SK-N-SH treated with all-trans-retinoic acid at 6 μM for 48 hours (cell line): ENCODE data around the gene SERPINC1.

ENCODE experiments used
- ATAC-seq: fragments of 200-7000 bp; cut with Tn5 transposase; 3 replicates; pipeline ENCODE4 v1.9.1; 2020; ENCODE audit warnings: mild to moderate bottlenecking, moderate library complexity
- ARNTL ChIP-seq: fragments of 450-650 bp; formaldehyde crosslinking; IDR thresholded peaks from 2 replicates; pipeline ENCODE4 v1.5.0; 2020; ENCODE audit warnings: low read depth, mild to moderate bottlenecking, moderate library complexity, borderline replicate concordance
- BACH2 ChIP-seq: fragments of 250-450 bp; sonication (Bioruptor Pico); IDR thresholded peaks from 2 replicates; pipeline ENCODE4 v1.9.0; 2021; ENCODE audit warnings: mild to moderate bottlenecking, borderline replicate concordance
- CREB5 ChIP-seq: fragments of 250-450 bp; sonication (Bioruptor Pico); IDR thresholded peaks from 2 replicates; pipeline ENCODE4 v1.5.1; 2020; ENCODE audit warnings: low read depth, mild to moderate bottlenecking, moderate library complexity
- CSDC2 ChIP-seq: fragments of 250-450 bp; sonication (Bioruptor Pico); IDR thresholded peaks from 2 replicates; pipeline ENCODE4 v1.5.0; 2020; ENCODE audit warnings: mild to moderate bottlenecking, moderate library complexity
- CSRNP3 ChIP-seq: fragments of 250-450 bp; sonication (Bioruptor Pico); IDR thresholded peaks from 2 replicates; pipeline ENCODE4 v1.5.1; 2021; ENCODE audit warnings: mild to moderate bottlenecking, moderate library complexity
- ESRRG ChIP-seq: fragments of 250-450 bp; sonication (Bioruptor Pico); IDR thresholded peaks from 2 replicates; pipeline ENCODE4 v1.6.1; 2021; ENCODE audit warnings: mild to moderate bottlenecking
- GLIS3 ChIP-seq: fragments of 250-450 bp; sonication (Bioruptor Pico); IDR thresholded peaks from 2 replicates; pipeline ENCODE4 v1.5.0; 2020; ENCODE audit warnings: mild to moderate bottlenecking, moderate library complexity
- ISL1 ChIP-seq: fragments of 250-450 bp; sonication (Bioruptor Pico); IDR thresholded peaks from 2 replicates; pipeline ENCODE4 v2.1.2; 2022; ENCODE audit warnings: mild to moderate bottlenecking, moderate library complexity
- OSR1 ChIP-seq: fragments of 250-450 bp; sonication (Bioruptor Pico); IDR thresholded peaks from 2 replicates; pipeline ENCODE4 v1.8.0; 2022; ENCODE audit warnings: moderate library complexity, mild to moderate bottlenecking, inconsistent platforms
- PATZ1 ChIP-seq: fragments of 250-450 bp; sonication (Bioruptor Pico); IDR thresholded peaks from 2 replicates; pipeline ENCODE4 v1.8.0; 2020; ENCODE audit warnings: mild to moderate bottlenecking, moderate library complexity, borderline replicate concordance
- POU6F1 ChIP-seq: fragments of 250-450 bp; sonication (Bioruptor Pico); IDR thresholded peaks from 2 replicates; pipeline ENCODE4 v1.8.0; 2021; ENCODE audit warnings: low read depth, mild to moderate bottlenecking, moderate library complexity, borderline replicate concordance
- PPARA ChIP-seq: fragments of 250-450 bp; sonication (Bioruptor Pico); IDR thresholded peaks from 2 replicates; pipeline ENCODE4 v1.5.0; 2020; ENCODE audit warnings: mild to moderate bottlenecking, borderline replicate concordance
- TOX ChIP-seq: fragments of 250-450 bp; sonication (Bioruptor Pico); IDR thresholded peaks from 2 replicates; pipeline ENCODE4 v1.8.0; 2021; ENCODE audit warnings: mild to moderate bottlenecking, moderate library complexity, borderline replicate concordance
- TSHZ2 ChIP-seq: fragments of 250-450 bp; sonication (Bioruptor Pico); IDR thresholded peaks from 2 replicates; pipeline ENCODE4 v1.5.0; 2020; ENCODE audit warnings: mild to moderate bottlenecking, moderate library complexity
- ZC3H10 ChIP-seq: fragments of 250-450 bp; sonication (Bioruptor Pico); IDR thresholded peaks from 2 replicates; pipeline ENCODE4 v1.5.1; 2021; ENCODE audit warnings: mild to moderate bottlenecking, moderate library complexity
- ZFP3 ChIP-seq: fragments of 250-450 bp; sonication (Bioruptor Pico); IDR thresholded peaks from 2 replicates; pipeline ENCODE4 v1.5.0; 2020; ENCODE audit warnings: mild to moderate bottlenecking, moderate library complexity
- ZNF70 ChIP-seq: fragments of 450-650 bp; formaldehyde crosslinking; IDR thresholded peaks from 2 replicates; pipeline ENCODE4 v1.5.0; 2020; ENCODE audit warnings: mild to moderate bottlenecking, moderate library complexity
- ZNF8 ChIP-seq: fragments of 450-650 bp; formaldehyde crosslinking; IDR thresholded peaks from 2 replicates; pipeline ENCODE4 v1.5.0; 2020; ENCODE audit warnings: mild to moderate bottlenecking, moderate library complexity

Gene SERPINC1

GRCh38 chr1:173870252-173871075, 46.7 kb downstream of the SERPINC1 start (continued):
- TF ChIP-seq CSRNP3 (CRISPR knock-in tag), result no peak
- no peak for TF ChIP-seq ESRRG
- TF ChIP-seq ZNF70 (CRISPR knock-in tag), result no peak
- no peak for TF ChIP-seq ZC3H10 (CRISPR knock-in tag)

- ATAC-seq, result no peak
Measured at GRCh38 chr1:173869021-173869359, 48.1 kb downstream of the SERPINC1 start.

GRCh38 chr1:173868266-173869020, 48.7 kb downstream of the SERPINC1 start, which contains the start of gene ZBTB37:
Gene ZBTB37 (plus strand): TSS chr1:173868380. CDS start chr1:173870226, 1,846 bp downstream.
- ATAC-seq, result peak; percentile 59
- no peak for TF ChIP-seq TSHZ2 (CRISPR knock-in tag)
- TF ChIP-seq POU6F1, result 0 out of 2 replicates have a peak, but pooled peaks have one; percentile 22
- TF ChIP-seq ARNTL, result no peak
- no peak for TF ChIP-seq PPARA
- no peak for TF ChIP-seq ISL1 (CRISPR knock-in tag)
- no peak for TF ChIP-seq CSRNP3 (CRISPR knock-in tag)
- TF ChIP-seq OSR1 (CRISPR knock-in tag), result no peak
- TF ChIP-seq TOX (CRISPR knock-in tag), result no peak
- TF ChIP-seq BACH2, result no peak
- TF ChIP-seq GLIS3 (CRISPR knock-in tag), result no peak
- TF ChIP-seq ZNF8 (CRISPR knock-in tag), result no peak
- no peak for TF ChIP-seq ZNF70 (CRISPR knock-in tag)
- TF ChIP-seq ZC3H10 (CRISPR knock-in tag), result no peak
- TF ChIP-seq PATZ1 (CRISPR knock-in tag), result peak; percentile 83; the same call in 1 of the 2 replicates
- no peak for TF ChIP-seq CSDC2 (CRISPR knock-in tag)
- TF ChIP-seq CREB5 (CRISPR knock-in tag), result no peak
- TF ChIP-seq ESRRG, result no peak

More at GRCh38 chr1:173869021-173869359, 48.1 kb downstream of the SERPINC1 start:
- TF ChIP-seq ISL1 (CRISPR knock-in tag), result no peak
- no peak for TF ChIP-seq BACH2
- no peak for TF ChIP-seq TOX (CRISPR knock-in tag)
- no peak for TF ChIP-seq ZFP3 (CRISPR knock-in tag)
